OCI-LY1 (cell line): ENCODE data around the gene CETP.

ENCODE experiments used
- H2AFZ ChIP-seq: fragments of 200-600 bp; sonication (generic), shearing (Covaris generic); 2 replicates; pipeline ENCODE4 v1.6.0; 2014; ENCODE audit warnings: antibody characterized with exemption, mild to moderate bottlenecking, low read length
- H3F3A ChIP-seq: fragments of 200-600 bp; sonication (generic), shearing (Covaris generic); 2 replicates; pipeline ENCODE4 v1.6.0; 2014; ENCODE audit warnings: mild to moderate bottlenecking, antibody characterized with exemption, low read length, moderate library complexity; ENCODE audit not compliant: insufficient read depth
- H3K27ac ChIP-seq: fragments of 200-600 bp; sonication (generic); 2 replicates; pipeline ENCODE4 v1.5.1; 2014; ENCODE audit warnings: low read length, mixed run types, mild to moderate bottlenecking, low read depth; ENCODE audit not compliant: poor library complexity, severe bottlenecking
- H3K27me3 ChIP-seq: fragments of 200-600 bp; sonication (generic); 2 replicates; pipeline ENCODE4 v1.6.0; 2014; ENCODE audit warnings: antibody characterized with exemption, mild to moderate bottlenecking, low read length, moderate library complexity; ENCODE audit not compliant: insufficient read depth
- H3K36me3 ChIP-seq: fragments of 200-600 bp; sonication (generic); 2 replicates; pipeline ENCODE4 v1.6.1; 2014; ENCODE audit warnings: mild to moderate bottlenecking, antibody characterized with exemption, low read length, moderate library complexity, mixed read lengths; ENCODE audit not compliant: insufficient read depth
- H3K4me1 ChIP-seq: fragments of 200-600 bp; sonication (generic); 2 replicates; pipeline ENCODE4 v1.5.1; 2014; ENCODE audit warnings: mild to moderate bottlenecking, low read length, moderate library complexity; ENCODE audit not compliant: insufficient read depth, severe bottlenecking
- H3K4me2 ChIP-seq: fragments of 200-600 bp; sonication (generic), shearing (Covaris generic); 2 replicates; pipeline ENCODE4 v1.6.1; 2014; ENCODE audit warnings: low read length
- H3K4me3 ChIP-seq: fragments of 200-600 bp; sonication (generic); 2 replicates; pipeline ENCODE4 v1.5.1; 2014; ENCODE audit warnings: low read length, low read depth, mild to moderate bottlenecking, mixed read lengths; ENCODE audit not compliant: poor library complexity, severe bottlenecking
- H3K79me2 ChIP-seq: fragments of 200-600 bp; shearing (Covaris generic); 2 replicates; pipeline ENCODE4 v1.6.1; 2016; ENCODE audit warnings: mixed run types, low read length, mixed read lengths; ENCODE audit not compliant: insufficient read depth
- H3K9ac ChIP-seq: fragments of 200-600 bp; sonication (generic), shearing (Covaris generic); 2 replicates; pipeline ENCODE4 v1.6.1; 2014; ENCODE audit warnings: mild to moderate bottlenecking, low read length, mixed read lengths
- H3K9me2 ChIP-seq: fragments of 200-600 bp; sonication (generic), shearing (Covaris generic); 2 replicates; pipeline ENCODE4 v1.6.1; 2014; ENCODE audit warnings: low read depth, mild to moderate bottlenecking, low read length, mixed read lengths
- H3K9me3 ChIP-seq: fragments of 200-600 bp; shearing (Covaris generic); 2 replicates; pipeline ENCODE4 v1.6.1; 2014; ENCODE audit warnings: low read length, mixed read lengths
- H4K20me1 ChIP-seq: fragments of 200-600 bp; sonication (generic), shearing (Covaris generic); 2 replicates; pipeline ENCODE4 v1.6.0; 2016; ENCODE audit warnings: mild to moderate bottlenecking, low read length; ENCODE audit not compliant: insufficient read depth
- CTCF ChIP-seq: fragments of 200-600 bp; sonication (generic), shearing (Covaris generic); IDR thresholded peaks from 2 replicates; pipeline ENCODE4 v1.5.1; 2017; ENCODE audit warnings: mild to moderate bottlenecking, antibody characterized with exemption, low read length, moderate library complexity, mixed read lengths
- EZH2 ChIP-seq: fragments of 200-600 bp; sonication (generic), shearing (Covaris generic); IDR thresholded peaks from 2 replicates; pipeline ENCODE4 v1.8.0; 2017; ENCODE audit warnings: borderline replicate concordance, mixed run types, mild to moderate bottlenecking, antibody characterized with exemption, low read length, moderate library complexity, mixed read lengths

Gene CETP

GRCh38 chr16:56946767-56947603 lies 14.8 kb upstream of the CETP start:
- peaks cover 36% of the 10 kb centered on the region for H3K36me3 ChIP-seq
- no peak overlapping the region for H2AFZ ChIP-seq
- TF ChIP-seq CTCF (no peak), EZH2 (no peak)
- no peak overlapping the region for H3K27ac ChIP-seq
- H3F3A ChIP-seq, result no peaks in the 10 kb centered on the region
- H3K4me3 ChIP-seq, result no peak overlapping the region
- no peak overlapping the region for H3K4me2 ChIP-seq
- no peaks in the 10 kb centered on the region for H4K20me1 ChIP-seq
- H3K4me1 ChIP-seq, result peaks cover 16% of the 10 kb centered on the region
- no peaks in the 10 kb centered on the region for H3K79me2 ChIP-seq
- no peaks in the 10 kb centered on the region for H3K27me3 ChIP-seq
- no peaks in the 10 kb centered on the region for H3K9me3 ChIP-seq
- no peak overlapping the region for H3K9ac ChIP-seq
- no peaks in the 10 kb centered on the region for H3K9me2 ChIP-seq

- Histone ChIP-seq H4K20me1 (no peaks in the 10 kb centered on the region), H3K9me2 (no peaks in the 10 kb centered on the region), H3K4me1 (peaks cover 16% of the 10 kb centered on the region), H3K9me3 (no peaks in the 10 kb centered on the region), H3F3A (no peaks in the 10 kb centered on the region), H3K4me2 (no peak overlapping the region), H3K27ac (no peak overlapping the region), H3K27me3 (no peaks in the 10 kb centered on the region), H3K9ac (no peak overlapping the region), H3K79me2 (no peaks in the 10 kb centered on the region), H3K4me3 (no peak overlapping the region), H3K36me3 (peaks cover 29% of the 10 kb centered on the region), H2AFZ (no peak overlapping the region)
- no peak for TF ChIP-seq CTCF
- TF ChIP-seq EZH2, result no peak
These were observed 14.2 kb upstream of the CETP start for GRCh38 chr16:56947604-56947995.

GRCh38 chr16:56948234-56948633 lies 13.5 kb upstream of the CETP start:
- Histone ChIP-seq H3K27me3 (no peaks in the 10 kb centered on the region), H3K9ac (no peak overlapping the region), H3K27ac (no peak overlapping the region), H3K9me3 (no peaks in the 10 kb centered on the region), H3K9me2 (no peaks in the 10 kb centered on the region), H2AFZ (no peak overlapping the region), H3K36me3 (peaks cover 23% of the 10 kb centered on the region), H4K20me1 (no peaks in the 10 kb centered on the region), H3F3A (no peaks in the 10 kb centered on the region), H3K4me2 (no peak overlapping the region), H3K4me3 (no peak overlapping the region), H3K4me1 (peaks cover 16% of the 10 kb centered on the region), H3K79me2 (no peaks in the 10 kb centered on the region)
- no peak for TF ChIP-seq EZH2
- TF ChIP-seq CTCF, result no peak
